Measurements from ENCODE around the gene DYRK4.

Gene DYRK4

DNA sequence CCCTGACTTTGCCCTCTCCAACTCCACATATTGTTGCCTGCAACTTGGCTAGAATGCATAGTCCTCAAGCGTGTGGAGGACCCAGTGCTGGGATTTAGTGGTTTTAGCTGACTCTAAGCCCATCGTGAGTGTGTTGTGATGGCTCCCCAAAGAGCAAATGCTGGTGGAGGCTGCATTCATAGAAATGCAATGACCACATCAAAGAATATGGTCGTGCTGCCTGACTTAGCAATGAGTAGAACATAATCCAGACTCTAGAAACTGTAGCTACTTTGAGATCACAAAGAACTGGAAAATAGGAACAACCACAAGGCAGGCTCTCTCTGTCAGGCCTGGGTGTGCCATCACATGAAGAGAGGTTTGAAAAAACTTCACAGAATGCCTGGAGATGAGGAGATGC is 1.3 kb downstream of the DYRK4 start:
- DNase-seq (ENCODE audit: low spot score), result peak; percentile 93

DNA sequence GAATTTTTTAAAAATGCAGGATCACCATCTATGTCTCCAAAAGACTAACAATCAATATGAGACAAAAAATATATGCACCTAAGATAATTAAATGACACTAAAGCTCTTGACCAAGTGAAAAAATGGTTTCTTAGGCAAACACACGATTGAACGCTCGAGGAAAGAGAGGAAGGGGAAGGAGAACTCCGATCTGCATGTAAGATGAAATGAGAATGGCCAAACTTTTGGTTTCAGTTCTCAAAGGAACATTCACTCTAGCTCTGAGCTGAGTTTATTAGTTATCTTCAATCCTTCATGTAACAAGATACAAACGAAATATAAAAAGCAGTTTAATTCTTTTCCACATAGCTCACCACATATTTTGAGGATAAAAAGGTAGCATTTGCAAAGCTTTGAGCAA is 2.8 kb downstream of the DYRK4 start:
- DNase-seq (ENCODE audit: low spot score), result no peak

DNA sequence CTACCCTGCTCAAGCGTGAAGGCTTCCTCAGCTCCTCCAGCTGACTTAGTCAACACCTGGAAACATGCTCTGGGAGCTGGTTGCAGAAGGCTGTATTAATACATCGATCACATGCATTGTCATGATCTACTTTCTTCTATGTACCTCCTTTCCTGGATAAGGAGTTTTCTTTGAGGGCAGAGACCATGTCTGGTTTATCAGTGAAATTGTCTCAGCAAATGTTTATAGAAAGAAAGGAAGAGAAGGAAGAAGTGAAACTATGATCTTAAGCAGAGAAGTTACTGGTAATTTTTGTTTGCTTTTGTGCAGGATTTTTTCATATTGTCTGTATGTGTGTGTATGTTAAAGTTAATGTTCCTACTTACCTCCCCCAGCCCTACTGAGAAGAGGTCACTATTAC is 4.5 kb downstream of the DYRK4 start:
- DNase-seq (ENCODE audit: low spot score), result no peak

GRCh38 chr12:4567073-4567881 is 5.3 kb downstream of the DYRK4 start:
- DNase-seq (ENCODE audit: low spot score), result no peak

GRCh38 chr12:4569261-4569660 is 7.3 kb downstream of the DYRK4 start:
- DNase-seq (ENCODE audit: low spot score), result no peak

- DNase-seq (ENCODE audit: low spot score), result no peak
Observed at GRCh38 chr12:4572680-4573079, 10.7 kb downstream of the DYRK4 start.

DNA sequence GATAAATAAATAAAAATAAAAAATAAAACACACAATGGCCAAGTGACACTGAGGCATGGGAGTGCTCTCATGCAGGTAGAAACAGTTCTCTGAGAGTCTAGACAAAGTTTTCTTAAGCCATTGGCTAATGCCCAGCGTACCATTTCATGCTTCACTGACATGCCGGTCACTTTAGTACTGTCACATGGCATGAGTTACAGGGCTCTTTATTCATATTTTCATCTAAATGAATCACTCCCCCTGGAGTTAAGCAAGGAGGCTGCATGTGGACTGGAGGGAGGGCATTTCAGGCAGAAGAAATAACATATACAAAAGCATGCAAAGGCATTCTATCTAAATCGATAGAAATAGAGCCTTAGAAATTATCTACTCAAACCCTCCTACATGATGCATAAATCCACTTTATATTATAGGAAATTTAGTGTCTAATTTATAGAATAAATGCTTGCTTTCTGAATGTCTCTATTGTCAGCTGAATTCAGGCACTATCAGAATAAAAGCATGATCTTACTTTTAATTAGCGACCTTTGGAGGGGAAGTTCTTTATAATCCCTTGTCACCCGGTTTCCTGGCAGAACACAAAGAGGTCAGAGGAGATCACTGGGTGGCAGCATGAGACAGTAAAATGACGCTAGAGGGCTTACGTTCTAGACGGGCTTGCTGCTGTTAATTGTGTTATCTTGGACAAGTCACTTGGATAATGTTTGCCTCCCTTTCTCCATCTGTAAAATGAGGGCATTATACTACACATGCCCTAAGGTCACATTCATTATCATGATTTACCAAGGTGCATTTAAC is 17.5 kb downstream of the DYRK4 start:
- peak; percentile 29 for DNase-seq (ENCODE audit: low spot score)

DNA sequence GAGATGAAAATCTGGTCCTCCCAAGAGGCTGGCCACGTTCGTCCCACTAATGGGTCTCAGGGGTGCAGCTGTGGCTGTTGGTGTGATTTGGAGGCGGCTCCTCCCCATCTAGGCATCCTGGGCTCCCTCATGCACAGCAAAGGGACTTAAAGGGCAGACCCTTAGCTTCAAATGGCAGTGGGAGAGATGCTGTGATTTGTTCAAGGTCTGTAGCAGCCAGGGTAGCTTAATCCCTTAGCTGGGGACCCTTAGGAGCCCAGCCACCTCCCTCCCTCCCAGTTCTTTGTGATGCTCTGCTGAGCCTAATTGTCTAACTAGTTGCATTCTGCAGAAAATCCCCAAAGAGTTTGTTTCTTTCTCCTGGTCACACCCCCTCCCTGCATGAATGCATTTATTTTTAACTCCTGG is 18.3 kb downstream of the DYRK4 start:
- no peak for DNase-seq (ENCODE audit: low spot score)

- no peak for DNase-seq (ENCODE audit: low spot score)
Observed at GRCh38 chr12:4584281-4584680, 22.3 kb downstream of the DYRK4 start.

- no peak for DNase-seq (ENCODE audit: low spot score)
Observed at GRCh38 chr12:4584896-4585295, 22.9 kb downstream of the DYRK4 start.

GRCh38 chr12:4586500-4586899 is 24.5 kb downstream of the DYRK4 start:
- no peak for DNase-seq (ENCODE audit: low spot score)

DNA sequence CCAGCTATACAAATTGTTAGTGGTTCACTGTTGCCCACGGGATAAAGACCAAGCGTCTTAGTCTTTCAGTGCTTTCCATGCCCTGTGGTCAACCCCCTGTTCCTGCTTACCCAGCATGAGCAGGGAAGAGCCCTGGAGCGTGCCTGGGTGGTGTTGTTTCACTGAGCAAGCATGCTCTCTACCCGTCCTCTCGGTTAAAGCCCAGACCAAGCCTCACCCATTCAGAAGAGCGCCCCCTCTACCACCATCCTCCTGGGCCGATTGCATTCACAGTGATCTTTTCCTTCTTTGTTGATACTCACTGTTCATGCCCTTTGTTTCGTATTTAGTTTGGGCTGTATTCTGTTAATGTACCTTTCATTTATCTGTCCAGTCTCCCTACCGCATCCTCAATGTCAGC is 25.1 kb downstream of the DYRK4 start:
- no peak for DNase-seq (ENCODE audit: low spot score)

GRCh38 chr12:4588916-4589315 is 26.9 kb downstream of the DYRK4 start:
- DNase-seq (ENCODE audit: low spot score), result no peak

GRCh38 chr12:4589941-4590340 is 27.9 kb downstream of the DYRK4 start:
- DNase-seq (ENCODE audit: low spot score), result no peak

DNA sequence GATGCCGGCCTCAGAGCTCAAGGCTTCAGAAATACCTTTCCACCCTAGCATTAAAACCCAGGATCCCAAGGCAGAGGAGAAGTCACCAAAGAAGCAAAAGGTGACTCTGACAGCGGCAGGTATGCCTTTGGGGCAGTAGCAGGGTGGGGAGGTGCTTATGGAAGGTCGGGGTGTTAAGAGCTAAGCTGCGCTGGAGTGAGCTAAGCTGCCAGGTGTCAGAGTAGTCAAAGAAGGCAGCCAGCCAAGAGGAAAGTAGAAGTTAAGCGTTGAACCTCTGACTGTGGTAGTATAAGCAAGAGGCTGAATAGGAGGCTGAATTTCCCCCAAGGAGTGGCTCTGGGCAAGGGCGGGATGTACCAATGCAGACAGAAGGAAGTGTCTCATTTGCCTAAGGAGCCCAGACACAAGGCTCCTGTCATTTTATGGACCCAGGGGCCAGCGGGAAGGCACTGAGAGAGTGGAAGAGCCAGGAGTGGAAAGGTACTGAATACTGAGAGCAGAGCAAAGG is 29.2 kb downstream of the DYRK4 start:
- no peak for DNase-seq (ENCODE audit: low spot score)

DNA sequence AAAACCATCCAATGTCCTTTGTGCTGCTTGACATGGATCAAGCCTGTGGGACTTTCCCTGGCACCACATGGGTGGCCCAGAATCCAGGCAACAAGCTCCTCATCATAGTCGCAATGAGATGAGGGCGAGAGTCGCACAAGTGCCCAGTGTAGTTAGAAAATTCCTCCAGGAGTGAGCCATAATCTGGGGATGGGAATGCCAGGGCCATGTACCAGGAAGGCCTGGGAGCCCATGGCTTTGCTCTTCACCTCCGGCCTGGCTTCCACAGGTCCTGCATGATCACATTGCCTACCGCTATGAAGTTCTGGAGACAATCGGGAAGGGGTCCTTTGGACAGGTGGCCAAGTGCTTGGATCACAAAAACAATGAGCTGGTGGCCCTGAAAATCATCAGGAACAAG is 33.9 kb downstream of the DYRK4 start:
- DNase-seq (ENCODE audit: low spot score), result no peak

DNA sequence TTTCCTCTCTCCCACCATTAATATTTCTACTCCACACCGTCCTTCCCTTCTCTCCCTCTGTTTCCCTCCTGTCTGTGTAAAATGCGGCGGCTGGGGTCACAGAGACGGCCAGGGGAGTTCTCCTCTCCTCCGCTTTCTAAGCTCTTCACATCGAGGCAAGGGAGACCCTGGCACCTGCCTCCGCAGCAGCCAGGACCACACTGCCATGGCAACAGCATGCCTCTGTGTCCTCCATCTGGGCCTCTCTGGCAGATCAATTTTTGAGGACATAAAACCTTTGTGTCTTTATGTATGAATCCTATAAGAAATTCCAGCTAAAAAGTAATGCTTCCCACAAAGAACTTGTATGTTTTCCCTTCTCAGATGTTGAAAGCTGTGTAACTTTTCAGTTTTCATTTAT is 41.4 kb downstream of the DYRK4 start:
- DNase-seq (ENCODE audit: low spot score), result no peak

- DNase-seq (ENCODE audit: low spot score), result no peak
Observed at GRCh38 chr12:4603946-4604345, 41.9 kb downstream of the DYRK4 start.

DNA sequence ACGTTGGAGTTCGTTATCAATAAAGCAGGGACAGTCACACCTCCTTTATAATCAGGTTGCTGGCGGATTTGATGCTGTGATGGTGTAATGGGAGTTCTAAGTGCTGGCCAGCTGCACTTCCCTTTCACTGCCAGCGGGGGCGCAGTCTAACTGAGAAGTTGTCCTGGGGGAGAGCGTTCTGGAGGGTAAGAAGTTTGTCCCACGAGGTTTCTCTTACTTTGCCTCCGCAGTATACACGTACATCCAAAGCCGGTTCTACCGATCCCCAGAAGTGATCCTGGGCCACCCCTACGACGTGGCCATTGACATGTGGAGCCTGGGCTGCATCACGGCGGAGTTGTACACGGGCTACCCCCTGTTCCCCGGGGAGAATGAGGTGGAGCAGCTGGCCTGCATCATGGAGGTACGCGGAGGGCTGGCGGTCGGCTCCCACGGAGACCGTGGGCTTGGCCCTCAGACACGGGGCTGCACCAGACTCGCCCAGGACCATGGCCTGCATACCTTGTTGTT is 42.7 kb downstream of the DYRK4 start:
- DNase-seq (ENCODE audit: low spot score), result peak; percentile 96

DNA sequence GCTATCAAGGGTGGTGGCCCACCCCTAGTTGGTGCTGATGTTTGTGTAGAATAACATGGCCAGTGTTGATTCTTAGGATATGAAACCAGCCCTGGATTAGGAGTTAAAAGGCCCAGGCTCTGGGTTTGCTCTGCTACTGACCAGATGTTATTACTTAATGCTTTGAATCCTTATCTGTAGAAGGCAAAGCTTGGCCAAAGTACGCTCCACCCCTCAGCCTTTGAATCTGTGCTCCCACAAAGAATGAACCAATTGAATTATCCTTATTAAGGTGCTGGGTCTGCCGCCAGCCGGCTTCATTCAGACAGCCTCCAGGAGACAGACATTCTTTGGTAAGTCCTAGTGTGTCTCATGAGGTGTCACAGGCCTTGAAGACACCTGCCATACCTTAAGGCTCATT is 45.0 kb downstream of the DYRK4 start:
- DNase-seq (ENCODE audit: low spot score), result no peak

- DNase-seq (ENCODE audit: low spot score), result no peak
Observed at GRCh38 chr12:4609071-4609470, 47.1 kb downstream of the DYRK4 start.

- DNase-seq (ENCODE audit: low spot score), result no peak
Observed at GRCh38 chr12:4610481-4610880, 48.5 kb downstream of the DYRK4 start.

DNA sequence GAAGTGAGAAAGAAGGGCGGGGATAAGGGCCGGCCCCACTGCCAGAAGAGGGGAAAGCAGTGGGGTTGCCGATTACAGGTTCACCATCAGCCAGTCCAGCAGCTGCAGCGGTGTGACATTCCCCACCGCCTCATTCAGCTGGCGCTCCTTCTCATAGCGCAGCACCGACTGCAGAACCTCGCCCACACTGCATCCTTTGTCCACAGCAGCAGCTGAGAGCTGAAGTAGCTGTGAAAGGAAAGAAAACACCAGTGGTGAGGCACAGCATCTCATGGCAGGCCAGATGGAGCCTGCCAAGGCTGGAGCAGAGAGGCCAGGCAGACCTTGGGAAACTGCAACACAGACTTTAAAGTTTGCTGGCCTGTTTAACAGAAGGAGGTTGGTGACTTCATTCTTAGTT is 53.7 kb downstream of the DYRK4 start:
- no peak for DNase-seq (ENCODE audit: low spot score)
